ENCODE measurements around the gene LRWD1.

GRCh38 chr7:102416406-102416805 lies 48.4 kb upstream of the LRWD1 start:
- TF ChIP-seq, protein P1, sequence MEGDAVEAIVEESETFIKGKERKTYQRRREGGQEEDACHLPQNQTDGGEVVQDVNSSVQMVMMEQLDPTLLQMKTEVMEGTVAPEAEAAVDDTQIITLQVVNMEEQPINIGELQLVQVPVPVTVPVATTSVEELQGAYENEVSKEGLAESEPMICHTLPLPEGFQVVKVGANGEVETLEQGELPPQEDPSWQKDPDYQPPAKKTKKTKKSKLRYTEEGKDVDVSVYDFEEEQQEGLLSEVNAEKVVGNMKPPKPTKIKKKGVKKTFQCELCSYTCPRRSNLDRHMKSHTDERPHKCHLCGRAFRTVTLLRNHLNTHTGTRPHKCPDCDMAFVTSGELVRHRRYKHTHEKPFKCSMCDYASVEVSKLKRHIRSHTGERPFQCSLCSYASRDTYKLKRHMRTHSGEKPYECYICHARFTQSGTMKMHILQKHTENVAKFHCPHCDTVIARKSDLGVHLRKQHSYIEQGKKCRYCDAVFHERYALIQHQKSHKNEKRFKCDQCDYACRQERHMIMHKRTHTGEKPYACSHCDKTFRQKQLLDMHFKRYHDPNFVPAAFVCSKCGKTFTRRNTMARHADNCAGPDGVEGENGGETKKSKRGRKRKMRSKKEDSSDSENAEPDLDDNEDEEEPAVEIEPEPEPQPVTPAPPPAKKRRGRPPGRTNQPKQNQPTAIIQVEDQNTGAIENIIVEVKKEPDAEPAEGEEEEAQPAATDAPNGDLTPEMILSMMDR (IDR thresholded peaks at IDR 0.05; ENCODE audit: borderline replicate concordance, extremely low read depth, low read length, poor library complexity, severe bottlenecking), result no peak
- no peak for TF ChIP-seq EZH2 (IDR thresholded peaks at IDR 0.05; ENCODE audit: borderline replicate concordance, low read depth, low read length, severe bottlenecking)
